AG09319 (cell line): ENCODE measurements around the gene SLC51B.

Source experiments
- DNase-seq: peaks from one replicate; pipeline ENCODE4 v3.0.0-alpha.2; 2010; ENCODE audit warnings: low read depth; ENCODE audit errors: extremely low read depth
- CTCF ChIP-seq: IDR thresholded peaks from 2 replicates; pipeline ENCODE4 v1.5.1; 2011; ENCODE audit warnings: low read depth, mild to moderate bottlenecking, inconsistent platforms, low read length, moderate library complexity

SLC51B gene

GRCh38 chr15:65021488-65021887, 23.7 kb upstream of the SLC51B start:
- DNase-seq: no peak

GRCh38 chr15:65026756-65027155, 18.4 kb upstream of the SLC51B start:
- no peak for DNase-seq
- TF ChIP-seq CTCF: no peak

More at GRCh38 chr15:65021488-65021887, 23.7 kb upstream of the SLC51B start:
- TF ChIP-seq CTCF: no peak

GRCh38 chr15:65027593-65027992, 17.6 kb upstream of the SLC51B start:
- DNase-seq: no peak
- no peak for TF ChIP-seq CTCF

GRCh38 chr15:65028338-65028737, 16.8 kb upstream of the SLC51B start:
- TF ChIP-seq CTCF: no peak
- no peak for DNase-seq

GRCh38 chr15:65028921-65029735, 16.1 kb upstream of the SLC51B start, which contains the start of gene MTFMT:
TSS of gene MTFMT (minus strand) at chr15:65029639. CDS start at chr15:65029613, 26 bp downstream.
- DNase-seq: no peak
- TF ChIP-seq CTCF: no peak; the same call in 1 of the 2 replicates

- TF ChIP-seq CTCF: no peak
Measured at GRCh38 chr15:65029736-65030208, 15.4 kb upstream of the SLC51B start.

GRCh38 chr15:65032801-65033537, 12.2 kb upstream of the SLC51B start:
- peak; percentile 71 for TF ChIP-seq CTCF
- DNase-seq: no peak

More at GRCh38 chr15:65029736-65030208, 15.4 kb upstream of the SLC51B start:
- DNase-seq: no peak
